PFSK-1 (cell line): Measurements from ENCODE around the gene KCNMB1.

ENCODE experiments used
- FOXP2 ChIP-seq: optimal IDR thresholded peaks from 2 replicates; pipeline ENCODE3; 2011; ENCODE audit warnings: borderline replicate concordance, control low read depth, inconsistent platforms; ENCODE audit not compliant: insufficient read depth; ENCODE audit errors: extremely low read length, extremely low read depth
- POLR2AphosphoS5 ChIP-seq: IDR thresholded peaks from 2 replicates; pipeline ENCODE4 v1.6.1; 2012; ENCODE audit warnings: low read depth, mild to moderate bottlenecking, control low read depth, low read length, moderate library complexity
- REST ChIP-seq, 2 experiments: IDR thresholded peaks; 2 replicates each; pipeline versions ENCODE4 v1.6.1 to v1.8.0; 2011 to 2012; ENCODE audit warnings: low read depth in 2 of 2, low read length in 2 of 2, control low read depth in 1 of 2, inconsistent platforms in 1 of 2, mild to moderate bottlenecking in 1 of 2, moderate library complexity in 1 of 2; ENCODE audit not compliant: insufficient read depth in 1 of 2
- SIN3A ChIP-seq: IDR thresholded peaks from 2 replicates; pipeline ENCODE4 v1.6.1; 2012; ENCODE audit warnings: mild to moderate bottlenecking, low read length, moderate library complexity, borderline replicate concordance; ENCODE audit not compliant: insufficient read depth
- TAF1 ChIP-seq: IDR thresholded peaks from 2 replicates; pipeline ENCODE4 v1.6.1; 2012; ENCODE audit warnings: low read length, control low read depth, borderline replicate concordance; ENCODE audit not compliant: insufficient read depth

The KCNMB1 gene

GRCh38 chr5:170410401-170410800, 21.2 kb upstream of the KCNMB1 start:
- TF ChIP-seq SIN3A (no peak), FOXP2 (no peak), TAF1 (no peak), REST (IDR thresholded peaks at IDR 0.05; ENCODE audit: insufficient read depth in 1 of 2, low read depth in 2 of 2, low read length in 2 of 2) (no peak), POLR2AphosphoS5 (no peak)

GRCh38 chr5:170408877-170409660, 19.9 kb upstream of the KCNMB1 start:
- TF ChIP-seq SIN3A (no peak), REST (IDR thresholded peaks at IDR 0.05; ENCODE audit: insufficient read depth in 1 of 2, low read depth in 2 of 2, low read length in 2 of 2) (no peak), TAF1 (no peak), FOXP2 (no peak), POLR2AphosphoS5 (no peak)

- TF ChIP-seq SIN3A, result no peak
- no peak for TF ChIP-seq POLR2AphosphoS5
- no peak for TF ChIP-seq TAF1
- TF ChIP-seq REST (IDR thresholded peaks at IDR 0.05; ENCODE audit: insufficient read depth in 1 of 2, low read depth in 2 of 2, low read length in 2 of 2), result no peak
- no peak for TF ChIP-seq FOXP2
These were observed 19.1 kb upstream of the KCNMB1 start for GRCh38 chr5:170408226-170408625.

GRCh38 chr5:170407062-170407461, 17.9 kb upstream of the KCNMB1 start:
- TF ChIP-seq SIN3A (no peak), REST (IDR thresholded peaks at IDR 0.05; ENCODE audit: insufficient read depth in 1 of 2, low read depth in 2 of 2, low read length in 2 of 2) (no peak), TAF1 (no peak), FOXP2 (no peak), POLR2AphosphoS5 (no peak)

GRCh38 chr5:170405817-170406216, 16.6 kb upstream of the KCNMB1 start:
- TF ChIP-seq SIN3A (no peak), REST (IDR thresholded peaks at IDR 0.05; ENCODE audit: insufficient read depth in 1 of 2, low read depth in 2 of 2, low read length in 2 of 2) (no peak), TAF1 (no peak), FOXP2 (no peak), POLR2AphosphoS5 (no peak)
